ENCODE measurements around the gene ZNF212.
"Not testable (repeated sequence)": the region's sequence is repeated elsewhere in the genome, so short reads cannot be mapped to it uniquely, and the experiment has no call there.

The ZNF212 gene

DNA sequence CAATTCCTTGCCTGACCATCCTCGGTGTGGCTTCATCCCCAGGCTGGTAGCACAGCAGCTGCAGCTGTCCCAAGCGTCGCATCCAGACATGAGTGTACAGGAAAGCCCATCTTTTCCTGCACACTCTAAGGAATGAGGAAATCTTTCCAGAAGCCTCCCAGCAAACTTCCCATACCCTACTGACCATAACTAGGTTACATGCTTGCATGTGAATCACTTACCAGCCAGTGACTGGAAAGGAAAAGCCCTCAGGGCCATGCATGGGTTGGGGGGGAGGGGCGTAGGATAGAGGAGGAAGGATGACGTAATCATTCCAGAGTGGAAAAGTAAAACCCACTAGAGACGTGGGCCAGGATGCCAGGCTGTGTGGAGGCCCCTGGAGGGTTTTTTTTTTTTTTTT lies 18.9 kb upstream of the ZNF212 start:
- peak; percentile 5 for DNase-seq

- no peak for DNase-seq
These were observed 16.3 kb upstream of the ZNF212 start for GRCh38 chr7:149223176-149223575.

DNA sequence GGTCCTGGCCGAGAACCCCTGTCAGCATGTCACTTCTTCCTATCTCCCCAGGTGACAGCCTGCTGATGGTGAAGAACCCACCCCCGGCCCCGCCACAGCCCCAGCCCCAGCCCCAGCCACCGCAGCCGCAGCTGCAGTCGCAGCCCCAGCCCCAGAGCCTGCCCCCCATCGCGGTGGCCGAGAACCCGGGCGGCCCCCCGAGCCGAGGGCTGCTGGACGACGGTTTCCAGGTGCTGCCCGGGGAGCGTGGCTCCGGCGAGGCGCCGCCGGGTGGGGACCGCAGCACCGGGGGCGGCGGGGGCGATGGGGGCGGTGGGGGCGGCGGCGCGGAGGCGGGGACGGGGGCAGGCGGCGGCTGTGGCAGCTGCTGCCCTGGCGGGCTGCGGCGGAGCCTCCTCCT lies 15.7 kb upstream of the ZNF212 start:
- DNase-seq: no peak

- DNase-seq: no peak
These were observed 15.1 kb upstream of the ZNF212 start for GRCh38 chr7:149224352-149224751.

- no peak for DNase-seq
These were observed 14.3 kb upstream of the ZNF212 start for GRCh38 chr7:149225106-149225505.

DNA sequence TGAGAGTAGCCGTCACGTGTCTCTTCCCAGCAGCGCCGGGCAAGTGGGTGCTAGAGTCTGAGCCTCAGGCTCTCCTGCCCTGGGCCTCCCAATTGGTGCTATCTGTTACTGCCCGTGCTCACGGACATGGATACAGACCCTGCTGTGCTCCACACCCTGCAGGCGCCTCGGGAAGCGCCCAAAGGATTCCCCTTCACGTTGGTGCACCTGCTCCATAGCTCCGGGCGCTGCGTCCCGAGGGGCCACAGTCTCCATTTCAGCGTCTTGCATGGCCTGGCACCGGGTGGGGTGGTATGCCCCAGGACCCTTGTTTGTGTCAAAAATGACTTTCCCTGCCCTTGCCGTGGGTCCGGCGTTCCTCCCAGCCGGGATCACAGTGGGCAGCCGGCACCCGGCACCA lies 13.8 kb upstream of the ZNF212 start:
- DNase-seq: no peak

DNA sequence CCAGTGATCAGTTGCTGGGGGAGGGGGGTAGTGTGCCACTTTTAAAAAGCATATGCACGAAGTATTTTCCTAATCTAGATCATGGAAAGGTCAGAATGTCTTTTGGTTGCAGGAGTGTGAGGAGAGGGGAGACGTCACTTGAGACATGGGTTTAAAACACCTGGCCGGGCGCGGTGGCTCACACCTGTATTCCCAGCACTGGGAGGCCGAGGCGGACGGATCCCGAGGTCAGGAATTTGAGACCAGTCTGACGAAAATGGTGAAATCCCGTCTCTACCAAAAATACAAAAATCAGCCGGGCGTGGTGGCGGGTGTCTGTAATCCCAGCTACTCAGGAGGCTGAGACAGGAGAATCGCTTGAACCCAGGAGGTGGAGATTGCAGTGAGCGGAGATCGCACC lies 13.1 kb upstream of the ZNF212 start:
- not testable (repeated sequence) for DNase-seq

DNA sequence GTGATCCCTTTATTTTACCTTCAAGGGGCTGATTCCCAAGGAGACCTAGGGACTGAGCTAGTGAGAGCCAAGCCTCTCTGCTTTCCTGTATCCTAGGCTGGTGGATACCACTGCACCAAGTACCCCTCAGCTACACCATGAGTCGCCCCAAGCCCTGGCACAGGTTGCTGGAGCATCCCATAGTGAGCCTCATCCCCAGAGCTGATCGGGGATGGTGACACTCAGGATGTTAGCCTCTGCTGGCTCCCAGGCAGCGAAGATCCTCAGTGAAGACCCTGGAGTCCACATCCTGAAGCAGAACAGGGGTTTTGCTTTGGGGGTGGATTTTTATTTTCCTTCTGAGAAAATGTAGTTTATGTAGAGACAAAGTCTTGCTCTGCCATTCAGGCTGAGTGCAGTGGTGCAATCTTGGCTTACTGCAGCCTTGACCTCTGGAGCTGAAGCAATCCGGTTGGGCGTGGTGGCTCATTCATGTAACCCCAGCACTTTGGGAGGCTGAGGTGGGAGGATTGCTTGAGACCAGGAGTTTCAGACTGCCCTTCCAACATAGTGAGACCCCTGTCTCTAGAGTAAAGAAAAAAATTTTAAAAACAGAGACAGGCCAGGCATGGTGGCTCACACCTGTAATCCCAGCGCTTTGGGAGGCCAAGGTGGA lies 12.5 kb upstream of the ZNF212 start:
- DNase-seq: no peak

DNA sequence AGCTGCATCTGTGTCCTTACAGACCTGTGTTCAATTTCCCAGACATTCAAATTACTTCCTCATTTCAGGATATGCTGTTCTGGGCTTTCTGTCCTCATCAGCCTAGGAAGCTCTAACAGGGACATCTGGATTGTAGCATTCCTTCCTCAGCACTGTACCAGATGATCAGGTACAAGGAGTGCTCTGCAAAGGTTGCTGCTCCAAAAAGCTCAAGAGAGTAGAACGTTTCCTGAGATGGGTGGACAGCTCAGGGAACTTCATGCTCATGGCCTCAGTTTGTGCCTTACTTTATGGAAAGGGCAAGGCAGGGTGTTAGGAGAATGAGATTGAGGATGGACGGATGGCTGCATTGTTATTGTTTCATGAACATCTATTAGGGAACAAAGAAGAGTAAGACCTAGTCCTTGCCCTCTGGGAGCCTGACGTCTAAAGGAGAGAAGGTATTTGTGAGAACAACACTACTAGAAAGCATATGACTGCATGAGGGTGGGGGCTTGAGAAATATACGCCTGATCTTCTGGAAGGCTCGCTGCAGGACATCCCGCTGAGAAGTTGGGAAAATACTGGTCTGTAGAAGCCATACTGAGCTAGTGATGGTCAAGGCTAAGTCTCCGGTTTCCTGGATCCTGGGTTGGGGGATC lies 10.5 kb upstream of the ZNF212 start:
- DNase-seq: no peak

DNA sequence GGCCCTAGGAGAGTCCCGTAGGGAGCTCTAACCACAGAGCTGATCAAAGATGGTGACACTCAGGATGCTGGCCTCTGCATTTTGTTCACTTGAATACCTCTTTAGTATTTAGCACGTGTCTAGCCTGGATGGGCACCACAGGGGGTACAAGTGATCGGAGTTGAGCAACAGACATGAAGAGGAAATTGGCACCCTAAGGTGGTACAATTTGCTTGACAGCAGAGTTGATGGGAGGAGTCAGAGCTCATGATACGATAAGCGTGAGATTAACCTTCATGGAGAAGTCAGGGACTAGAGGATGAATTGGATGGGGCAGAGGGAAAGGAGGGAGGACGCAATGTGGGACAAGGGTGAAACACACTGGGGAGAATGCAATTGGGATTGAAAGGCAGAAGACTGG lies 9.9 kb upstream of the ZNF212 start:
- no peak for DNase-seq

DNA sequence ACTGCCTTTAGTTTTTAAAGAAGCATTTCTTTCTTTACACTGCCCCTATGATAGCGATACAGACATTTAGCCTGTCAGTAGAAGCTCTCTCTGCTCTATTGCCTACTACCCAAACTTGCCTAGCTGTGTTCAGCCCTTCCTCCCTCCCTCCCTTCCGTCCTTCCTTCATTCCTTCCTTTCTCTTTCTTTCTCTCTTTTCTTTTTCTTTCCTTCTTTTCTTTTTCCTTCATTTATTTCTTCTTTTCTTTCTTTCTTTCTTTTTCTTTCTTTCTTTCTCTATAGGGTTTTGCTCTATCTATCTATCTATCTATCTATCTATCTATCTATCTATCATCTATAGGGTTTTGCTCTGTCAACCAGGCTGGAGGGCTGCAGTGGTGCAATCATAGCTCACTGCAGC lies 7.1 kb upstream of the ZNF212 start:
- no peak for DNase-seq

- peak; percentile 71 for DNase-seq
These were observed 5.7 kb upstream of the ZNF212 start for GRCh38 chr7:149233655-149234204.

- DNase-seq: no peak
These were observed 1.9 kb upstream of the ZNF212 start for GRCh38 chr7:149237502-149237901.

- DNase-seq: peak; percentile 70
These were observed 1.4 kb upstream of the ZNF212 start for GRCh38 chr7:149238051-149238450.

DNA sequence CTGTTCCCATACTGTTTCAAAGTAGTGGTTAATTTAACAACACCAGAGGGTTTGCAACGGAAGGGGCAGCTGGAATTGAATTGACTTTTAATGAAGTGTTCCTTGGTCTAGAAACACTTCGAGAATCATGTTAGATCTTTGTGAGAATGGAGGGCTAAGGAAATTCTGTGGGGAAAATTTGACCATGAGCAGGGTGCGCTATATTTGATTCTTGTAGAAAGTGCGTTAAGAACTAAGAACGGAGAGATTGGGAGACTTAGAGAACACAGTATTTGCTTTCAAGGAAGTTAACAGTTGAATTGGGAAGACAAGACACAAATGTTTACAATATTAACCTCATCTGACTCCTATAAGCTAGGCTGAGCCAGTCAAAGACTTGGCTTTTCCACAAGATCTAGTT lies 1.2 kb downstream of the ZNF212 start:
- no peak for DNase-seq

DNA sequence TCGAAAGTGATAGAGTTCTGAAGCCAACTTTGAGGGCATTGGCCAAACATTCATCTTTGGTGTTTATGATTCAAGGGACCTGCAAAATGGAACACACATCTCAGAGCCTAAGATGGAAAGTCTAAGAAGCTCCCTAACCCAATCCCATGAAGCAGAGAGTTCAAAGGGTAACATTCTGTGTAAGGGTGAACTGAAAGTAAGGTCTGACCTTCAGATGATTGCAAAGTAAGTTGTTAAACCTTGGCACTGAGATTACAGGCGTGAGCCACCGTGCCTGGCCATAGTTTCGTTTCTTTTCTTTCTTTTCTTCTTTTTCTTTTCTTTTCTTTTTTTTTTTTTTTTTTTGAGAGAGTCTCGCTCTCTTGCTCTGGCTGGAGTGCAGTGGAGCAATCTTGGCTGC lies 2.2 kb downstream of the ZNF212 start:
- no peak for DNase-seq

DNA sequence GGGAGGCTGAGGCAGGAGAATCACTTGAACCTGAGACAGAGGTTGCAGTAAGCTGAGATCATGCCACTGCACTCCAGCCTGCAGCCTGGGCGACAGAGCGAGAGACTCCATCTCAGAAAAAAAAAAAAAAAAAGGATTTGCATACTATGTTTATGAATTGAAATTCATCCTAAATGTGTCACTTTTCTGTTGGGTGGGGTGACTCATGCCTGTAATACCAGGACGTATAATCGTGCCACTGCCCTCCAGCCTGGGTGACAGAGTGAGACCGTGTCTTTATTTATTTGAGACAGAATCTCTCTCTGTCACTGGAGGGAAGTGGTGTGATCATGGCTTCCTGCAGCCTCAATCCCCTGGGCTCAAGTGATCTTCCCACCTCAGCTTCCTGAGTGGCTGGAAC lies 5.8 kb downstream of the ZNF212 start:
- no peak for DNase-seq

DNA sequence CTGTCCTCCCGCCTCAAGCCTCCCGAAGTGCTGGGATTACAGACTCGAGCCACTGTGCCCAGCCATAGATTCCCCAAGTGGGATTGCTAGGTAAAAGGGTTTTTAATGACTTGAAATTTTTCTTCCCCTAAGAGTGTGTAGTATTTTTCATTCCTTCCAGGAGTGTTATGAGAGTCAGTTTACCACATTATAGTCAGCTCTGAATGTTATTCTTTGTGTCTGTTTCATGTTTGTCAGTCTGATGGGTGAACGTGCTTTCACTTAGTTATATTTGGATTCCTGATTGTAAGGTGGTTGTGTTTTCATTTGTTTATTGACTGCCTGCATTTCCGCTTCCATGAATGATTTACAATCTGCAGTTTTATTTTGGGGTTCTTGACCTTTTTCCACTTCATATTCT lies 6.3 kb downstream of the ZNF212 start:
- no peak for DNase-seq

DNA sequence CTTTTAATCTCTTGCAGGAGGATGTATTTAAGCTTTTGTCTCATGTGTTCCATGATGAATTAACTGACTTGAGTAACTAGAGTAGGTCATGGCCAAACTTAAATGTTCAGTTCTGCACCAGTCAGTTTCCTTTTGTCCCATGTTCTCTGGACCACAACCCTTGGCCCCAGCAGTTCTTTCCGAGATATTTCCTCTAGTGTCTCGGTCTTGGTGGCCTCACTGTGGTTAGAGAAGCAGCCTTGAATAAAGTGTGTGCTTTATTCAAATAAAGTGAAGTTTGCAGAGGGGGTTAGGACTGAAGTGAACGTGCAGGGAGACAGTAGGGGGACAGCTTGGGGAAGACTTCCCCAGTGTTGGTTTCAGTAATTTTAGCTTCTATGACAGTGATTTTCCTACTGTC lies 9.3 kb downstream of the ZNF212 start:
- no peak for DNase-seq

DNA sequence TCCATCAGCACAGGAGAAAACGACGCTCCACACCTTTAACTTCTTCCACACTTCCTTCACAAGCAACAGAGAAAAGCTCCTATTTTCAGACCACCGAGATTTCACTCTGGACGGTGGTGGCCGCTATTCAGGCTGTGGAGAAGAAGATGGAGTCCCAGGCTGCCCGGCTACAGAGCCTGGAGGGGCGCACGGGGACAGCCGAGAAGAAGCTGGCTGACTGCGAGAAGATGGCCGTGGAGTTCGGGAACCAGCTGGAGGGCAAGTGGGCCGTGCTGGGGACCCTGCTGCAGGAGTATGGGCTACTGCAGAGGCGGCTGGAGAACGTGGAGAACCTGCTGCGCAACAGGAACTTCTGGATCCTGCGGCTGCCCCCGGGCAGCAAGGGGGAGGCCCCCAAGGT lies 10.7 kb downstream of the ZNF212 start:
- DNase-seq: not testable (repeated sequence)

DNA sequence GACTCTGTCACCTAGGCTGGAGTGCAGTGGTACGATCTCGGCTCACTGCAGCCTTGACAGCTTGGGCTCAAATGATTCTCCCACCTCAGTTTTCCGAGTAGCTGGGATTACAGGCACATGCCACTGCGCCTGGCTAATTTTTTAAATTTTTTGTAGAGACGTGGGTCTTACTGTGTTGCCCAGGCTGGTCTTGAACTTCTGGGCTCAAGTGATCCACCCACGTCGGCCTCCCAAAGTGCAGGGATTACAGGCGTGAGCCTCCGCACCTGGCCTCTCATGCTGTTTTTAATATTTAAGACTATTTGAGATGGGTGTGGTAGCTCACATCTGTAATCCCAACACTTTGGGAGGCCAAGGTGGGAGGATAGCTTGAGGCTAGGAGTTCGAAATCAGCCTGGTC lies 12.1 kb downstream of the ZNF212 start:
- DNase-seq: not testable (repeated sequence)

GRCh38 chr7:149252378-149252777 lies 12.9 kb downstream of the ZNF212 start:
- no peak for DNase-seq

GRCh38 chr7:149253665-149254064 lies 14.2 kb downstream of the ZNF212 start:
- DNase-seq: no peak

- no peak for DNase-seq
These were observed 14.9 kb downstream of the ZNF212 start for GRCh38 chr7:149254181-149254858.

Data from kidney glomerular epithelial cell (primary cell).